GM18519 (cell line): ENCODE data around the gene PUDP.
"Not testable (repeated sequence)": the region's sequence is repeated elsewhere in the genome, so short reads cannot be mapped to it uniquely, and the experiment has no call there.

Experiments
- ATAC-seq: cut with Tn5 transposase; IDR thresholded peaks from one replicate; pipeline ENCODE4 v1.9.1; 2021; ENCODE audit warnings: mild to moderate bottlenecking, moderate library complexity; ENCODE audit not compliant: unreplicated experiment, low FRiP score

Gene PUDP

DNA sequence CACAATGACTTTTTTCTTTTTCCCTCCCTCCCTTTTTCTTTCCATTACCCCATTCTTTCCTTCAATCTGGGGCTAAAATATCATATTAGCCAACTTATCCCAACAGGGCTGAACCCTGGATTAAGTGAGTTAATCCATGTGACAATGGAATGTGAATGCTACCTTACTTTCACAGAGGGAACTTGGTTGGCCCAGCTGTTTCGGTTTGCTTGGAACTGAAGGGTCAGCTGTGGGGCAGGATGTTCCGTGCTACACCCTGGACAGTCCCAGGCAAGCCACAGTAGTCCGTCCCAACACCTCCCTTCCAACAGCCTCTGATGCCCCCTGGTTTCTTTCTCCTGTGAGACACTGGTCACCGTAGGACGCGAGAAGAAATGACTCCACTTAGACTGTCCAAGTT is 95.4 kb downstream of the PUDP start:
- no peak for ATAC-seq

- ATAC-seq = no peak
Observed at GRCh38 chrX:7050271-7050670, 97.7 kb downstream of the PUDP start.

DNA sequence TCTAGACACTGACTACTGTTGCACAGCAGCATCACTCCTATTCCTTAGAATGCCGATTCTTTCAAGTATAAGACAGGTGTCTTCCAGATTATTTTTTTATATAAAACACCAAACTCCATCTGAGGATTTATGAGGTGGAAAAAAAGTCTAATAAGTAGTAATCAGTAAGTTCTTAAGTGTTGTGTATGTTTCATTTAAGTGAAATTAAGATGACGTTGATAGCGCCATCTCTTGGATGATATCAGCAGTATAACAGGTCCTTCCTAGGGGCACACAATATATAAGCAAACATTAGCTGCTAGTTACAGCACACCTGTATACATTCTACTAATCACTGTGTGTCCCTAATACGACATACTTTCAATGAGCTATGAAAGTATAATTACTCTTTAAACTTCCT is 100.0 kb downstream of the PUDP start:
- no peak for ATAC-seq

DNA sequence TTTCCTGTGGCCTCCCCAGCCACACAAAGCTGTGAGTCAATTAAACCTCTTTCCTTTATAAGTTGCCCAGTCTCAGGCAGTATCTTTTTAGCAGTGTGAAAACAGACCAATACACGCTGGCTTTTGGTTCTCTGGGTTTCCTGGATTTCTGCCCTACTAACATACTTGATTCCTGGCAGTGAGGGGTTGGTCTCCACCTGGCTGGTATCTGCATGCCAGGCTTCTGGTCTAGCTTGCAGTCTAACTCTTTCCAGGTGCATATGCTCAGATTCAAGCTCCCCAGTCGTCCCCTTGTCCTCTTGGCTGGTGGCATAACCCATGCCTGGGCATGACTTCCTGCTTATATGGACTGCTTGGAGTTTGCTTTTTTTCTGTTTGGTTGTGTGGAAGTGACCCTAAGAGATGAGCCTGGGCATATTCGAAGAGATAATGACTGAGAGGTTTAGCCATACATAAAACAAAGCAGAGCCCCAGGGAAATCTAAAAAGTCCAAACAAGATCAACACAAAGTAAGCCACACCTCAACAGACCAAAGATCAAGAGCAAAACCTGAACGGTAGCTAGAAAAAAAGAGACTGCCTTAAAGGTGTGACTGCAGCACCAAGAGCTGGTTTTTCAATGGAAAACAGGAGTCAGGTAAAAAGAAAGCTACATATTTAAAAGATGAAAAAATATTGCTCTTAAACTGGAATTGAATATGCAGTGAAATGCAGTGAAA is 102.6 kb downstream of the PUDP start:
- ATAC-seq = no peak

GRCh38 chrX:7043796-7044433 is 104.0 kb downstream of the PUDP start:
- ATAC-seq = not testable (repeated sequence)

DNA sequence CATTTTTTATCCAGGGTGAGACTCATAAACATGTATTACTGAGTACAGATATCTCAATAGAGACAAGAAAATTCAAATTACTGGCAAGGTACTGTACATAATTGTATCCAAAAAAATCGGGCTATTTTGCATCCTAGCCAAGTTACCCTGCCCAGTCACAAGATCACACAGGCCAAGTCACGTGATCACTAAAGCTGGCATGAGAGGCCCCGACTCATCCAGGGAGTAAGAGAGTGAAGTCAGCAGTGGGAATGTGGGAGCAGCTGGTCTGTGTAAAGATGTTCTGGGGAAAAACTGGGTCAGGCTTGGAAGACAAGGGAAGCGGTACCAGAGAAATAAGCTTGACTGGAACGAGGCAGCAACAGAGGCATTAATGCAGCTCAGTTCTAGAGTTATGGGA is 119.7 kb downstream of the PUDP start:
- no peak for ATAC-seq

- no peak for ATAC-seq
Observed at GRCh38 chrX:7027071-7027470, 120.9 kb downstream of the PUDP start.

DNA sequence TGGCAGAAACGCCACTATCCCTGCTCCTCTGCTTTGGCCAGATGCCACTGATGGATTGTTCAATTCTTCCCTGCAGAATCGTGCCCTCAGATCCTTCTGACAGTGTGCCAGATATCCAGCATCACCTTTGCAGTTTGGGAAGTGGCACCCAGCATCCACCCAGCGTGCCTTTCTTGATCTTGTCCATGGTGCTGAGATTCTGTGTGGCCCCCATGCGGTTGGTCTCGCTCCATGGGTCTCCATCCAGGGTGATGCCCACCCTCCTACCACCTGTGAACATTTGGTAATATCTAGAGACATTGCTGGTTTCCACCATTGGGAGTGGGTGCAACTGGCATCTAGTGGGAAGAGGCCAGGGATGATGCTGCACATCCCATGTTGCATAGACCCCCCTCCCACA is 121.6 kb downstream of the PUDP start:
- ATAC-seq = not testable (repeated sequence)

- ATAC-seq = no peak
Observed at GRCh38 chrX:7025471-7025870, 122.5 kb downstream of the PUDP start.

- no peak for ATAC-seq
Observed at GRCh38 chrX:7024850-7025249, 123.1 kb downstream of the PUDP start.

DNA sequence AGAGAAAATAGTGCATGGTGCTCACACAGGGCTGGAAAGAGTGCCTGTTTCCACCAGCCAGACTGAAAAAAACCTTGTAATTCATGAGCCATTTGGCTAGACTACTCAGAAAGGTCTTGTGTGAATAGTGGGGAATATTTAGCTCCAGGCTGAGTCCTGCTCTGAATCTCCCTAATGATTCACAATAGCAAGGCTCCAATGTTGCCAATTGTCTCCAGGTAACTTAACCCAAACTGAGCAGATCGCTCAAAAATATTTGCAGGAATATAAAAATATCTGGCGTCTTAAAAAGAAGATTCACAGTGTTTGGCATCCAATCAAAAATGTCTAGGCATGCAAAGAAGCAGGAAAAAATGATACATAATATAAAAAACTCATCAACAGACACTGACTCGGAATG is 125.0 kb downstream of the PUDP start:
- not testable (repeated sequence) for ATAC-seq

- ATAC-seq = no peak
Observed at GRCh38 chrX:7021991-7022390, 126.0 kb downstream of the PUDP start.

DNA sequence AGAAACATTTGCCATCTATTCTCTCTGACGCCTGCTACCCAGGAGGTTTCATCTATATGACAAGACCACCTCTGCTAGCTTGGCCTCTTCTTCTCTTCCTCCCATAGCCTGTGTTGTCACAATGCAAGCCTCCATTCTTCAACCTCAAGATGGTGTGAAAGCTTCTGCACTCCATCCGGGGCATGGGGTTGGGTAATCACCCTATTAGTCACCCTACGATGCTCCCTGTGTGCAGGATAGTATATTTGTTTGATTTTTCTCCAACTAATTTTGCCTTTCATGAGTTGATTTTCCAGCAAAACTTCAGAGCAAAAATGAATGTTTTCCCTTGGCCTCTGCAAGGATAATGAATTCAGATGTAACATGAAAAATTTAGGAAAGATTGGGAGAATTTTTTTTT is 128.4 kb downstream of the PUDP start:
- no peak for ATAC-seq

DNA sequence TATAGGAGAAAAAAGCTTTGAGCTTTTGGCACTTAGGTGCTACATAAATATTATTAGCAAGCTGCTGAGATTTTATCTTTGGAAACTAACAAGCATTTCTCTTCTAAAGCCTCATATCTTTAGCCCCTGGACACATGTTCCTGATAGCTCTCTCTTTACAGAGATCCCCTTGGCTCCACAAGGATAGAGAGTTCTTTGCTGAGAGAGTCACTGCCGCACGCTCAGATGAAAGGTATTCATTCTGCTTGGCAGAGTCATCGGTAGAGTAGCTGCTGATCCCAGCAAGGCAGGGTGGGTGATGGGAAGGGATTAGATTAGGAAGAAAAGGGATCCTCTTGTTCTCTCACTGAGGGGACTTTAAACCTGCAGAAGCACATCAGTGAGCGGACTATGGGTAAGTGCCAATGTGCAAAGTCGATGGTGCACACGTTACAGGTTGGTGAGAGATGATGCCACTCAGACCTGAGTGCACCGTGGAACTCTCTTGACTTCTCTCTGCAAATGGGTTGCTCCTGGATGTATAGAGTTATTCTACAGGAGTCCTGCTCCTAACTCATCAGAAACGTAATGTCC is 135.6 kb downstream of the PUDP start:
- ATAC-seq = not testable (repeated sequence)

DNA sequence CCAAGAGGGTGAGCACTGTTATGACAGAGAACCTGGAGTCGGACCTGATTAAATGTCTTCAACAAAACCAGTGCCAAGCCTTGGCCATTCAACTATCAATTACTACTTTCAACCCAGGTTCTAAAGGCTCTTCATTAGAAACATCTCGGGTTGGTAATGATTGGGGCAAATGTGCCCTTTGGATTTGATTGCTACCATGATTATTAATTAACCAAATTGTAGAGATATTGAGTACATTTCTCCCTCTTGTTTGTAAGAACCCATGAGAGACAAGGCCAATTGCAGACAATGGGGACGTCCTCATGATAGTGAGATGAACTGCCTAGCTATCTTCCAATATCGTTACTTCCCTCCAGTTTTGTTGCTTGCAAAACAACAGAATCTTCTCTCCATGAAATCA is 137.1 kb downstream of the PUDP start:
- not testable (repeated sequence) for ATAC-seq

DNA sequence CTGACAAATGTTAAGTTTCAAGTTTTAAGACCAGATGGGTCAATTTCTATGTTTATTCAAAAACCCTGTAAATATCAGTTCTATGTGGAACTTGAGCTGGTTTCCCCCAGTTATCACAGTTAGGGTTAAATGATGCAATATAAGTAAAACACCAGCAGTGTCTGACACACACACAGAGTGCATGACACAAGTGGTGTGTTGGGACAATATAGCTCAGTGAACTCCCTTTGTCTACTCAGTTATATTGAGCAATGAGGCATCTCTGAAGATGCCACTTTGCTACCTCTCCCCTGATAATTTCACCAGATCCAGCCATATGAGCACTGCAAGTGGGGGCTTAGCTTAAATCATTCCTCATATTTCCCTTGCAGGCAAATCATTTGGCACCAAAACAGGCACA is 140.6 kb downstream of the PUDP start:
- not testable (repeated sequence) for ATAC-seq
